SK-N-MC (cell line): ENCODE data around the gene PSME4.
A peak's percentile ranks its signal among the peaks of the same experiment; 100 is the strongest.
"Not testable (repeated sequence)": the region's sequence is repeated elsewhere in the genome, so short reads cannot be mapped to it uniquely, and the experiment has no call there.

Experiments used
- DNase-seq: peaks from one replicate; pipeline ENCODE4 v3.0.0-alpha.2; 2011; ENCODE audit warnings: low read depth, low spot score
- H3K27ac ChIP-seq: fragments of 200-600 bp; sonication (generic); 2 replicates; pipeline ENCODE4 v1.5.1; 2016; ENCODE audit warnings: mixed run types
- H3K36me3 ChIP-seq: fragments of 200-600 bp; sonication (generic); 2 replicates; pipeline ENCODE4 v1.6.1; 2017; ENCODE audit warnings: antibody characterized with exemption, low read length, mixed read lengths; ENCODE audit not compliant: insufficient read depth
- H3K4me3 ChIP-seq: fragments of 200-600 bp; sonication (generic); 2 replicates; pipeline ENCODE4 v1.5.1; 2016
- H3K9ac ChIP-seq: fragments of 200-600 bp; sonication (generic); 2 replicates; pipeline ENCODE4 v1.8.0; 2017; ENCODE audit warnings: mixed run types, mixed read lengths; ENCODE audit not compliant: insufficient read length
- H3K9me3 ChIP-seq: fragments of 200-600 bp; sonication (generic); 2 replicates; pipeline ENCODE4 v1.6.1; 2017; ENCODE audit warnings: low read depth, mild to moderate bottlenecking, antibody characterized with exemption, low read length, moderate library complexity, mixed read lengths
- EZH2 ChIP-seq: fragments of 200-600 bp; sonication (generic); IDR thresholded peaks from one replicate; pipeline ENCODE4 v1.6.1; 2017; ENCODE audit warnings: antibody characterized with exemption
- FOXP2 ChIP-seq: optimal IDR thresholded peaks from 2 replicates; pipeline ENCODE3; 2011; ENCODE audit warnings: mild to moderate bottlenecking, moderate library complexity; ENCODE audit not compliant: insufficient read depth; ENCODE audit errors: extremely low read length, control extremely low read depth
- POLR2AphosphoS5 ChIP-seq: IDR thresholded peaks from 2 replicates; pipeline ENCODE4 v1.6.1; 2012; ENCODE audit warnings: mild to moderate bottlenecking, low read depth, low read length, borderline replicate concordance

The PSME4 gene

DNA sequence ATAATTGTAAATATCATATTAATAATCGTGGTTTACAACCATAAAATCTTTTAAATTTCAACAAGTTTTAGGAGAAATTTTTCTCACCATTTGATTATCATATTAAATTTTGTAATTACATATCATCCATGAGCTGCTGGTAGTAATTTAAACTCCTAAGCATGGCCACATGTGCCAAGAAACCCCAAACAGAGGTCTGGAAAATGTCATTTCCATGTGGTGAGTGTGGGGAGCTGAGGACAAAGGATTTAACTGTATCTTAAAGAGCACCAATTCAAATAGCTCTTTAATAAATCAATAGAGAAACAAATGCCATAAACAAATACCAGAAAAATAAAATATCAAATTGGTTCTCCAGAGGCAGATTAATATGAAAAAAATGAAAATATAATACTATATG lies 26.3 kb downstream of the PSME4 start:
- no peak for DNase-seq
- no peak overlapping the region for H3K4me3 ChIP-seq
- H3K9me3 ChIP-seq = no peaks in the 10 kb centered on the region
- no peak overlapping the region for H3K27ac ChIP-seq
- peaks cover 48% of the 10 kb centered on the region for H3K36me3 ChIP-seq
- TF ChIP-seq POLR2AphosphoS5 (no peak), FOXP2 (no peak), EZH2 (no peak)
- H3K9ac ChIP-seq = no peak overlapping the region

DNA sequence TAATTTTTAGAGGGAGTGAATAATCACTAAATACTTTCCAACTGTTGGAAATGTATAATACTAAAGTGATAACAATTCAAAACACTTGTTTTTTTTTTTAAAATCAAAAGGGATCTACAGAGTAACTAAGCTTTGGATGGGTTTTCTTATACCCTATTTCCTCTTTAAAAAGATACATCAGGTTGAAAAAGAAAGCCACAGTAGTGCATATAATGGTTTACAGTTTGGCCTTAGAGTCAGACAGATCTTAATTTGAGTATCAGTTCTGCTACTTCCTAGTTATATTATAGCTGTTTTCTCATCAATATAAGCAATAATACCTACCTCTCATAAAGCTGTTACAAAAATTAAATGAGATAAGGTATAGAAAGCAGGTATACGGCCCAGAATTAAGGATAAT lies 28.5 kb downstream of the PSME4 start:
- no peaks in the 10 kb centered on the region for H3K9me3 ChIP-seq
- TF ChIP-seq FOXP2 (no peak), EZH2 (no peak), POLR2AphosphoS5 (no peak)
- DNase-seq = no peak
- no peak overlapping the region for H3K4me3 ChIP-seq
- 0 out of 2 replicates have a peak overlapping the region, but pooled peaks have one; percentile 10 for H3K27ac ChIP-seq
- peaks cover 48% of the 10 kb centered on the region for H3K36me3 ChIP-seq
- H3K9ac ChIP-seq = no peak overlapping the region

DNA sequence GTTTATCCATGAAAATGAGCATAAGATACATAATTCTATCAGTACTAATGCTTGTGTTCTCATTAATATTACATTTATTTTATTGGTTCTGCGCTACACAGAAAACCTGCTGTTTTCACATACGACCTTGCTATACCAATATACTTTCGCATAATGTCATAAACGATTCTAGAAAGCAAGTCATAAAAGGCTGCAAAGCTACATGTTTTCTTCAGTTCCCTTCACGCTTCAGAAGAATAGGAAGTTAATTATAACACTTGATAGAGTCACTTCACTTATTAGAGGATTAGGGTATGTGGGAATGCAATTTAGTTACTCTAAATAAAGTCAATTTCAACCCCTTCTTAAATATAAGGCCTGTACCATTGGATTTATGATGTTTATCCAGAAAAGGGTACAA lies 29.0 kb downstream of the PSME4 start:
- DNase-seq = no peak
- H3K27ac ChIP-seq = 0 out of 2 replicates have a peak overlapping the region, but pooled peaks have one; percentile 10
- no peak overlapping the region for H3K4me3 ChIP-seq
- TF ChIP-seq EZH2 = no peak
- no peak for TF ChIP-seq FOXP2
- TF ChIP-seq POLR2AphosphoS5 = no peak
- no peaks in the 10 kb centered on the region for H3K9me3 ChIP-seq
- H3K36me3 ChIP-seq = peaks cover 48% of the 10 kb centered on the region
- no peak overlapping the region for H3K9ac ChIP-seq

DNA sequence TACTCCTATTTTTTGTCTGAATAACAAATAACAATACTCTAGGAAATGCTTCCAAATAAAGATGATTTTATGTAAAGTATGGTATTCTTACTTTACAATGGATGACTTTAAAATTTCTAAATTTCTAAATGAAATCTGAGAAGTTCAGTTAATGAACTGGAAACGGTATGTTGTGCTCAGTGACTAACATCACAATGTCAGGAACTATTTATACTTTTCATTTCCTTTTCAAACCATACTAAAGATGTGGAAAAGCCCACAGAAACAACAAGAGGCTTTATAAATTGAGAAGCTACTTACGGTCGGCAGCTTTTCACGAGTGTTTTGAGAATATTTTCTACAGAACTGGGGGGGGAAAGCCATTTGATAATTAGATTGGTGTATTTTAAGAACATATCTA lies 31.1 kb downstream of the PSME4 start:
- Histone ChIP-seq H3K4me3 (no peak overlapping the region), H3K27ac (no peak overlapping the region), H3K9me3 (no peaks in the 10 kb centered on the region), H3K9ac (no peak overlapping the region), H3K36me3 (peaks cover 58% of the 10 kb centered on the region)
- DNase-seq = no peak
- TF ChIP-seq FOXP2 (no peak), EZH2 (no peak), POLR2AphosphoS5 (no peak)

DNA sequence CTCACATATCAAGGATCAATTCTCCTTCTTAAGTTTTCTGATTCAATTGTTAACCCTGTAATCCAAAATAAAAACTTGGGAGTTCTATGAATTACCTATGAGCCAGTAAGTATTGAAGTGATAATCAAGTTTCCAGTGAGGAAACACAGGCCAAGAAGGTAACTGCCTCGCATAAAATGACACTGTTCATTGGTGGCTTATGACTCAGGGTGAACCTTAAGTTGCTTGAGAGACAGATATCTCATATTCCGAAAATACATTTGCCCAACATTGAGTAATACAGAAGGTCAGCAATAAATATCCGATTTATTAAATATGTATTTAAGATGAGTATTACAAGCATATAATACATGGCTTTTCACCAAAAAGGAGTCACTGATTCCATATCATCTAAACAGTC lies 31.9 kb downstream of the PSME4 start:
- TF ChIP-seq EZH2 = no peak
- TF ChIP-seq POLR2AphosphoS5 = no peak
- no peak for TF ChIP-seq FOXP2
- DNase-seq = no peak
- H3K36me3 ChIP-seq = peaks cover 65% of the 10 kb centered on the region
- H3K27ac ChIP-seq = no peak overlapping the region
- no peak overlapping the region for H3K9ac ChIP-seq
- no peak overlapping the region for H3K4me3 ChIP-seq
- no peaks in the 10 kb centered on the region for H3K9me3 ChIP-seq

DNA sequence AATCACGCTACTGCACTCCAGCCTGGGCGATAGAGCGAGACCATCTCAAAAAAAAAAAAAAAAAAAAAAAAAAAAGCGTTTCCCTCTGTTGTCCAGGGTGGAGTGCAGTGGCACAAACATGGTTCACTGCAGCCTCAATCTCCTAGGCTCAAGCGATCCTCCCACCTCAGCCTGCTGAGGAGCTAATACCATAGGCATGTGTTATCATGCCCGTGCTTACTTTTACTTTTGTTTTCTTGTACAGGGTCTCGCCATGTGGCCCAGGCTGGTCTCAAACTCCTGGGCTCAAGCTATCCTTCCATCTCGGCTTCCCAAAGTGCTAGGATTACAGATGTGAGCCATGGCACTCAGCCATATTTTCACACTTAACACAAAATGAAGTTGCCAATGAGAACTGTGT lies 37.5 kb downstream of the PSME4 start:
- no peak for TF ChIP-seq POLR2AphosphoS5
- TF ChIP-seq EZH2 = no peak
- H3K36me3 ChIP-seq = peaks cover 77% of the 10 kb centered on the region

DNA sequence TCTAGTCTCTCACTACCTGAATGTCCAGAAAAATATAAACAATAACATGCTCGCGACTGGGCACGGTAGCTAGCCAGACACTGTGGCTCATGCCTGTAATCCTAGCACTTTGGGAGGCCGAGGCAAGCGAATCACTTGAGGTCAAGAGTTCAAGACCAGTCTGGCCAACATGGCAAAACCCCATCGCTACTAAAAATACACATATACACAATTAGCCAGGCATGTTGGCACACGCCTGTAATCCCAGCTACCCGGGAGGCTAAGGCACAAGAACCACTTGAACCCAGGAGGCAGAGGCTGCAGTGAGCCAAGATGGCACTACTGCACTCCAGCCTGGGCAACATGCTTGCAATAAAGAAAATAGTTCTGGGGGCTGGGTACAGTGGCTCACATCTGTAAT lies 44.5 kb downstream of the PSME4 start:
- peaks cover 83% of the 10 kb centered on the region for H3K36me3 ChIP-seq
- not testable (repeated sequence) for H3K4me3 ChIP-seq, DNase-seq, H3K9ac ChIP-seq, H3K9me3 ChIP-seq, H3K27ac ChIP-seq

More for the DNA sequence above, 37.5 kb downstream of the PSME4 start:
- H3K4me3 ChIP-seq = no peak overlapping the region
- no peaks in the 10 kb centered on the region for H3K9me3 ChIP-seq
- no peak overlapping the region for H3K9ac ChIP-seq
- no peak overlapping the region for H3K27ac ChIP-seq
- DNase-seq = no peak

DNA sequence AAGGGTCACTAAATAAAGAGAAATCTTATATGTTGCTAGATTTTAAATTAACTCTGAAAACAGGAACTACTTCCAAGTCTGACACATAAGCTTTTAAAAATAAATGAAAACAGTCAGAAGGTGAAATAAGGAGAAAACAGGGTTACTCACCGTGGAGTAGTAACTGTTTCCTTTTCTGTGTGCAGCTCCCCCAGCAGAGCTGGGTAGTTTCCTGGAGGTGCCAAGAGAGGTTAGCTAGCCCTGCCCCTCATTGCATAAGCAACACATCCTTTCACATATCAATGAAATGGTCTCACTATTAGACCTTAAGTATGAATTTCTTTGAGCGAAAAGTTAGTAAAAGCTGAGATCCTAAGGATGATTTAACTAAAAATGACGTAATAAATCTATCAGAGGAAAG lies 57.1 kb downstream of the PSME4 start:
- H3K9me3 ChIP-seq = no peaks in the 10 kb centered on the region
- TF ChIP-seq FOXP2 (no peak), EZH2 (no peak), POLR2AphosphoS5 (no peak)
- H3K27ac ChIP-seq = 0 out of 2 replicates have a peak overlapping the region, but pooled peaks have one; percentile 27
- H3K9ac ChIP-seq = no peak overlapping the region
- H3K36me3 ChIP-seq = peaks cover 49% of the 10 kb centered on the region
- DNase-seq = no peak
- H3K4me3 ChIP-seq = no peak overlapping the region

DNA sequence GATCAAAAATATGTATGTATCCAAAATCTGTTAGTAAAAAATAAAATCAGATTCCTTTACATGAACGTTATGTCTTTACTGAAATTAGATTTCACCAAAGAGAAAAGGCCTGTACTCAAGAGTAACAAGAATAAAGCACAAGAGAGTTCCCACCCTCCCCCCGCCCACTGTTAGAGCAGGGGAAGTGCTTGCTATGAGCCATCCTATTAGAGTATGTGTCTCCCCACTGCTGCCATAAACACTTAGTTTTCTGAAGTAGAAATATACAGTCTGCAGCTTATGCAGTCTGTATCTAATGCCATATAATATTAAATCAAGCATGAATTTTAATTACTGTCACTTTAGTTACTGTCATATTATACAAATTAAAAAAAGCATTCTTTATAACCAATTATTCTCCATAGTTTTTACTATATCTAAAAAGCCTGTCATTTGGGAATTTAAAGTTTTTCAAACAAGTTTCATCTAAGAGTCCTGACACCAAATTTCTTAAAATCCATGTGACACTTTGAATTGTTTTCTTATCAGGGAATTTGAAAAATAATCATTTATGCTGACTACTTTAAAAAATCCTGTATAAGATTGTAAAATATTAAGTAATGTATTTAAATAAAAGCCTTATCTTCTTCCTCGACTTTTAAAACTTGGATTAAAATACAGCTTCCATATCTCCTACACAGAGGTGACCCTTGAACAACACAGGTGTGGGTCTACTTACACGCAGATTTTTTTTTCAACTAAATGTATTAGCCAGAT lies 59.2 kb downstream of the PSME4 start:
- peaks cover 54% of the 10 kb centered on the region for H3K36me3 ChIP-seq
- H3K27ac ChIP-seq = no peak overlapping the region
- no peak for DNase-seq
- TF ChIP-seq POLR2AphosphoS5 = no peak
- no peak for TF ChIP-seq FOXP2
- no peak for TF ChIP-seq EZH2
- H3K9ac ChIP-seq = no peak overlapping the region
- H3K9me3 ChIP-seq = no peaks in the 10 kb centered on the region
- no peak overlapping the region for H3K4me3 ChIP-seq
